Psoas muscle (tissue), 8 donors: ENCODE results near the gene RUFY4. TPM values are rescaled to one million over a fixed set of nuclear protein-coding genes. Genes with fewer than 3 reads are reported as not detected.

ENCODE experiments used
- ATAC-seq, 4 donors: fragments of 200-7000 bp; cut with Tn5 transposase; one replicate each; pipeline ENCODE4 v1.9.1; 2020; ENCODE audit warnings: moderate library complexity in 3 of 4, mild to moderate bottlenecking in 2 of 4
- DNase-seq, 2 donors: peaks; one replicate each; pipeline ENCODE4 v3.0.0-alpha.2; 2020
- H3K27ac ChIP-seq: fragments of 200-600 bp; one replicate; pipeline ENCODE4 v1.8.0; 2022
- H3K27me3 ChIP-seq, 3 donors: fragments of 200-600 bp in 1 of 3; one replicate each; pipeline versions ENCODE4 v1.6.1 to v1.8.0; 2013 to 2022; ENCODE audit warnings: low read length in 2 of 3, mild to moderate bottlenecking in 2 of 3, moderate library complexity in 1 of 3; ENCODE audit not compliant: insufficient read depth in 3 of 3
- H3K36me3 ChIP-seq, 2 donors: fragments of 200-600 bp in 1 of 2; one replicate each; pipeline versions ENCODE4 v1.6.1 to v1.8.0; 2013 to 2022; ENCODE audit warnings: low read depth in 1 of 2, mild to moderate bottlenecking in 1 of 2, moderate library complexity in 1 of 2; ENCODE audit not compliant: insufficient read depth in 1 of 2
- H3K4me1 ChIP-seq: fragments of 200-600 bp; one replicate; pipeline ENCODE4 v1.8.0; 2022
- H3K4me3 ChIP-seq: fragments of 200-600 bp; one replicate; pipeline ENCODE4 v1.8.0; 2022; ENCODE audit warnings: mild to moderate bottlenecking
- H3K9me3 ChIP-seq: fragments of 200-600 bp; one replicate; pipeline ENCODE4 v1.8.0; 2022
- WGBS, 3 donors: extraction: QIAGEN DNeasy Blood & Tissue Kit; methylation state at CpG; one replicate each; pipeline versions ENCODE4 v1.1.6 to v1.1.7; 2013; 5-methylcytosine and 5-hydroxymethylcytosine counted together
- intact Hi-C, 2 donors: fragments of 100-400 bp; cut with DNase I; formaldehyde crosslinking; loops; one replicate each; pipeline versions ENCODE4 v1.11.0 to v1.14.2; 2022
- polyA plus RNA-seq, 3 donors: library from polyadenylated mRNA; stranded (reverse); fragments of 200-250 nt; gene quantifications; one replicate each; pipeline ENCODE4 v1.2.3, GENCODE V29; 2013
- total RNA-seq, 4 donors: library from RNA; stranded (reverse); fragmentation: NEBNext Ultra II Directional in 2 of 4; extraction: Animal tissue kit (Norgen Biotek cat#: 25700) in 2 of 4; gene quantifications; one replicate each; pipeline versions ENCODE4 v1.2.1 to v1.2.4, GENCODE V29; 2021 to 2023
- TF ChIP-seq, protein P1 (sequence below): fragments of 200-600 bp; IDR thresholded peaks from one replicate; pipeline ENCODE4 v1.8.0; 2022; ENCODE audit warnings: antibody characterized with exemption
- donor health status: healthy with polysubstance abuse.
- donor health status: DM: no; HTN: no; CAD: no; lungs with moderate emphysema.
- donor health status: Bipolar disorder and iron deficiency.
- donor health status: healthy.
- donor health status: DM: yes; HTN: yes; CAD: no.
- donor health status: DM: no; HTN: no; CAD: no.
- donor health status: DM: no; HTN: no; CAD: no.
- donor health status: DM: yes; HTN: yes; CAD: no.

The RUFY4 gene
- total and polyA plus RNA-seq, 7 donors = 0.01 to 0.03 TPM; not detected in 5

DNA sequence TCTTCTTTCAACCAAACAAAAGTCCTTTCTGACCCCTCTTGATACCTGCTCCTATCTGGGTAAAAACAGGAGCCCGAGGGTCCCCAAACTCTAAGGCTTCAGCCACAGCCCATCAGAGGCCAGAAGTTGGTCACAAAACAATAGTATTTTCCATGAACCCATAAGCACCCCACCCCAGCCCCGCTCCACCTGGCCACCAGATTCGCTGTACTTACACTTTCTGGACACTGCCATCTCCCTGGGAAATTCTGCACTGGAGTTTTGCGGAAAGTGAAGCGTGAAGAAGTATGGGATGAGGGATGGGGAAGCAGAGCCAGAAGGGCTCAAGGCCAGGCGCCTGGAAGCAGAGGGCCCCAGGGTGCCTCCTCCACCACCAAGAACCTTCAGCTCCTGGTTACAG, 5.2 kb upstream of the RUFY4 start:
- Histone ChIP-seq H3K27ac (no peak overlapping the region), H3K36me3 (no peaks in the 10 kb centered on the region), H3K4me1 (no peaks in the 10 kb centered on the region), H3K4me3 (no peak overlapping the region), H3K27me3 (peaks cover 0 to 5% (median 3%) of the 10 kb centered on the region in 3 donors), H3K9me3 (no peaks in the 10 kb centered on the region)
- no peak for DNase-seq
- intact Hi-C loops = no loop called here
- TF ChIP-seq, protein P1, sequence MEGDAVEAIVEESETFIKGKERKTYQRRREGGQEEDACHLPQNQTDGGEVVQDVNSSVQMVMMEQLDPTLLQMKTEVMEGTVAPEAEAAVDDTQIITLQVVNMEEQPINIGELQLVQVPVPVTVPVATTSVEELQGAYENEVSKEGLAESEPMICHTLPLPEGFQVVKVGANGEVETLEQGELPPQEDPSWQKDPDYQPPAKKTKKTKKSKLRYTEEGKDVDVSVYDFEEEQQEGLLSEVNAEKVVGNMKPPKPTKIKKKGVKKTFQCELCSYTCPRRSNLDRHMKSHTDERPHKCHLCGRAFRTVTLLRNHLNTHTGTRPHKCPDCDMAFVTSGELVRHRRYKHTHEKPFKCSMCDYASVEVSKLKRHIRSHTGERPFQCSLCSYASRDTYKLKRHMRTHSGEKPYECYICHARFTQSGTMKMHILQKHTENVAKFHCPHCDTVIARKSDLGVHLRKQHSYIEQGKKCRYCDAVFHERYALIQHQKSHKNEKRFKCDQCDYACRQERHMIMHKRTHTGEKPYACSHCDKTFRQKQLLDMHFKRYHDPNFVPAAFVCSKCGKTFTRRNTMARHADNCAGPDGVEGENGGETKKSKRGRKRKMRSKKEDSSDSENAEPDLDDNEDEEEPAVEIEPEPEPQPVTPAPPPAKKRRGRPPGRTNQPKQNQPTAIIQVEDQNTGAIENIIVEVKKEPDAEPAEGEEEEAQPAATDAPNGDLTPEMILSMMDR = no peak
- no peak for ATAC-seq
- WGBS, 3 donors = 85 to 93% (median 89%) methylated on average over 6 of the region's 6 CpGs

DNA sequence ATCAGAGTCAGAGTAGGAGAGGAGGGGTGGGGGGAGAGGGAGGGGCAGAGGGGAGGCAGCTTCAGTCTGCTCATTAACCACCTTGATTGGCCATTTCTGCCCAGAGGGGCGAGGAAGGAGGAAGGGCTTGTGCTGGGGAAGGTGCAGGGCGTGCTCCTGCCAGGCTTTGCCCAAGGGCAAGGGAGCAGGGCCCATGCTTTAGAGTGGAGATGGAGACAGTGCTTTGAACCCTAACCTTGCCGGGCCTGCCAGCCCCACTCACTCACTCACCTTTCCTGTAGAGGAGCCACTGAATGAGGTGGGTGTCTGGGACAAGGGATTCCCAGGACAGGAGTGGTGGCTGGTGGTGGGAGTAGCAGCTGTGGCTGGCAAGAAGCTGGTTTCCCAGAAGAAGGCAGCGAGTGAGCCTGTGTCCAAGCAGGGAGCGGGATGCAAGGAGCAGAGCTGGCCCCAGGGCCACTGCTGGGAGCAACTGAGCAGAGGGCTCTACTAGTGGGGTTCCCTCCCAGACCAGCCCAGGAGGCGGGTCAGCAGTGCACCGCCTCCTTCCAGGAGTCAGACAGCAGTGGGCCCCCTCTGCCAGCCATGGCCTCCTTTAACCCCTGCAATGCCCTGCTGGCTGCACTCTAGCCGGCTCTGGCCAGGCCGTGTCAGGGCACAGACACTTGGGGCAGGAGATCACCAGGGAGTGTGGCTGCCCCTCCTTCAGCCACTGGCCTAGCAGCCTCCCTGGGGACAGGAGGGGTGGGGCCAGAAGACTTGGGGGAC, 3.6 kb upstream of the RUFY4 start:
- Histone ChIP-seq H3K4me1 (no peaks in the 10 kb centered on the region), H3K9me3 (no peaks in the 10 kb centered on the region), H3K36me3 (no peaks in the 10 kb centered on the region), H3K4me3 (no peak overlapping the region), H3K27ac (no peak overlapping the region), H3K27me3 (peaks cover 0 to 5% (median 3%) of the 10 kb centered on the region in 3 donors)
- DNase-seq (no peak), ATAC-seq (no peak)
- 71 to 84% (median 79%) methylated on average over 9 of the region's 9 CpGs for WGBS, 3 donors
- intact Hi-C loops = loop anchor here (5.0 kb wide), 2 partner anchors 68 to 278 kb away; no protein-coding TSS in a partner anchor
- TF ChIP-seq, protein P1 = no peak

DNA sequence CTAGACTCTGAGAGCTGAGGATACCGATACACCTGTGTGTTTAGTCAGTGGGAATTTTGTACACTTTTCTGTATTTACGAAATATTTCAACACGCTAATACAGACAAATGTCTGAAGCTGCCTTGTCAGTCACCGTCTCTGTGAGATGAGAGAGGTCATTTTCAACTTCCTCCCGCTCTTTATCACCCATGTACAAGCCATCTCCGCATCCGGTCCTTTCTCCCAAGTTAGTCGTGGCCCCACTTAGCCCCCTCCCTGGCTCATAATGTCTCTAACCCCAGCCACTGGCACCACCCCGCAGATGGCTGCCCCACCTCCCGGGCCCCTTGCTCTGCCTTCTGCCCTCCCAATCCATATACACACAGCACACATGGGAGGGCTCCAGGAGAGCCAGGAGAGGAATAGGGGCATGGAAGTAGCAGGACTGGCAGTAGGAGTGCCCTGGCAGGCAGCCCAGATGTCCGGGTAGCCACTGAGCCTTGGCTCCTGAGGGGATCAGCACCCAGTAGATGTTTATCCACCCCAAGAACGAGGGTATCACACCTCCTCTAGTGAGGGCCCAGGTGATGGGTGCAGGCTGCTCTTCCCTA, 2.0 kb upstream of the RUFY4 start:
- H3K4me3 ChIP-seq = no peak overlapping the region
- peaks cover 0 to 5% (median 3%) of the 10 kb centered on the region in 3 donors for H3K27me3 ChIP-seq
- intact Hi-C loops = loop anchor here (1.0 to 5.0 kb wide), 3 partner anchors 70 to 281 kb away; no protein-coding TSS in a partner anchor
- DNase-seq = no peak
- H3K27ac ChIP-seq = no peak overlapping the region
- no peaks in the 10 kb centered on the region for H3K4me1 ChIP-seq
- no peak for ATAC-seq
- no peaks in the 10 kb centered on the region for H3K9me3 ChIP-seq
- H3K36me3 ChIP-seq = no peaks in the 10 kb centered on the region
- TF ChIP-seq, protein P1 = no peak
- WGBS, 3 donors = 55 to 63% (median 56%) methylated on average over 12 of the region's 12 CpGs

DNA sequence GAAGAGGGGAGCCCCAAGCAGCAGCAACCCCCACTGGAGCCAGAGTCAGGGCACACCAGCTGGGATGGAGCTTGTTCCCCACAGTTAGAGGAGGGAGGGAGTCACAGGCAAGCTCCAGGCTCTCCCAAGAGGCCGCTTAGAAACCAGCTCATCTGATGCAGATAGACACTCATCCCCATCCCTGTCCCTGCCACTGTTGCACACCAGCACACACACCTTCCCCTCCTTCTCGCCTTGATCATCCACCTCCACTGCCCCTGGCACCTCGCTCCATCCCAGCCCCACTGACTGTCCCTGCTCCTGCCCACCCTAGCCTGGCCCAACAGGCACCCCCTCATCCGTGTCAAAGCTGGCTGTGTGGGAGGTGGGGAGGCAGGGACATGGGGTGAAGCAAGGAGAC, 1.5 kb upstream of the RUFY4 start:
- TF ChIP-seq, protein P1 = no peak
- Histone ChIP-seq H3K4me3 (no peak overlapping the region), H3K27ac (no peak overlapping the region), H3K36me3 (no peaks in the 10 kb centered on the region), H3K27me3 (peaks cover 0 to 7% (median 3%) of the 10 kb centered on the region in 3 donors), H3K9me3 (no peaks in the 10 kb centered on the region), H3K4me1 (no peaks in the 10 kb centered on the region)
- DNase-seq (no peak), ATAC-seq (no peak)
- intact Hi-C loops = loop anchor here (1.0 to 5.0 kb wide), 3 partner anchors 70 to 281 kb away; no protein-coding TSS in a partner anchor
- WGBS, 3 donors = 73 to 83% (median 77%) methylated on average over 4 of the region's 4 CpGs
